Caco-2 (cell line): ENCODE data around the gene KCNJ12. TPM values are rescaled to one million over a fixed set of nuclear protein-coding genes. Genes with fewer than 3 reads are reported as not detected.
"Not testable (repeated sequence)": the region's sequence is repeated elsewhere in the genome, so short reads cannot be mapped to it uniquely, and the experiment has no call there.

Experiments
- BruUV-seq: library from RNA; stranded (reverse); fragments of 400-500 nt; replicated peaks from 2 replicates; lab custom pipeline; 2021; lab: Mats Ljungman, UMichigan
- CTCF ChIA-PET: fragments of 300-600 bp; sonication (Branson Sonifier 250); formaldehyde crosslinking; loops from one replicate; lab custom pipeline; 2022; ENCODE audit warnings: antibody characterized with exemption; lab: Charles Lee
- POLR2A ChIA-PET: fragments of 300-600 bp; sonication (Branson Sonifier 250); formaldehyde crosslinking; loops from one replicate; lab custom pipeline; 2022; ENCODE audit warnings: antibody characterized with exemption; lab: Charles Lee
- DNase-seq, 2 experiments: peaks; one replicate each; pipeline versions ENCODE4 v3.0.0 to v3.0.0-alpha.2; 2020 to 2022
- H3K27me3 ChIP-seq: replicated peaks from 2 replicates; pipeline ENCODE4 v1.6.0; 2011; ENCODE audit warnings: low read length; ENCODE audit not compliant: control insufficient read depth, insufficient read depth
- H3K36me3 ChIP-seq: 2 replicates; pipeline ENCODE4 v1.5.1; 2011; ENCODE audit warnings: low read length; ENCODE audit not compliant: control insufficient read depth, insufficient read depth
- H3K4me1 ChIP-seq: fragments of 250-450 bp; sonication (Bioruptor Pico); 2 replicates; pipeline ENCODE4 v1.5.1; 2020; ENCODE audit warnings: mild to moderate bottlenecking
- H3K4me3 ChIP-seq: 2 replicates; pipeline ENCODE4 v1.5.1; 2011; ENCODE audit warnings: low read depth, mild to moderate bottlenecking, control low read depth, low read length
- H3K9me3 ChIP-seq: fragments of 250-450 bp; sonication (Bioruptor Pico); 2 replicates; pipeline ENCODE4 v1.5.1; 2020; ENCODE audit warnings: mild to moderate bottlenecking, moderate library complexity
- H3K27ac Mint-ChIP-seq: one replicate; pipeline ENCODE4 v1.8.0; 2022; ENCODE audit warnings: mixed read lengths; ENCODE audit not compliant: unreplicated experiment
- H3K27me3 Mint-ChIP-seq: one replicate; pipeline ENCODE4 v1.8.0; 2022; ENCODE audit warnings: mixed read lengths; ENCODE audit not compliant: insufficient read depth, unreplicated experiment
- H3K36me3 Mint-ChIP-seq: one replicate; pipeline ENCODE4 v1.8.0; 2022; ENCODE audit warnings: mild to moderate bottlenecking, mixed read lengths; ENCODE audit not compliant: insufficient read depth, unreplicated experiment
- H3K4me1 Mint-ChIP-seq: one replicate; pipeline ENCODE4 v1.8.0; 2022; ENCODE audit warnings: low read depth, mixed read lengths; ENCODE audit not compliant: unreplicated experiment
- H3K4me3 Mint-ChIP-seq: one replicate; pipeline ENCODE4 v1.8.0; 2022; ENCODE audit warnings: mild to moderate bottlenecking, moderate library complexity, mixed read lengths; ENCODE audit not compliant: unreplicated experiment
- H3K9me3 Mint-ChIP-seq: one replicate; pipeline ENCODE4 v1.8.0; 2022; ENCODE audit warnings: mixed read lengths; ENCODE audit not compliant: unreplicated experiment
- CTCF ChIP-seq, 2 experiments: fragments of 200-600 bp in 1 of 2; IDR thresholded peaks; 1 replicate in 1 of 2; 2 replicates in 1 of 2; pipeline versions ENCODE4 v1.5.1 to v1.8.0; 2011 to 2022; ENCODE audit warnings: antibody characterized with exemption in 1 of 2, control low read depth in 1 of 2, inconsistent platforms in 1 of 2, low read depth in 1 of 2, low read length in 1 of 2, mild to moderate bottlenecking in 1 of 2, moderate library complexity in 1 of 2; ENCODE audit not compliant: insufficient read depth in 1 of 2, severe bottlenecking in 1 of 2, unreplicated experiment in 1 of 2
- intact Hi-C: fragments of 100-400 bp; cut with micrococcal nuclease; formaldehyde crosslinking; loops from one replicate; pipeline ENCODE4 v1.10.0; 2022; ENCODE audit not compliant: unreplicated experiment
- total RNA-seq: library from RNA; stranded (reverse); gene quantifications from 2 replicates; pipeline ENCODE4 v1.2.3, GENCODE V29; 2022

Gene KCNJ12
- total RNA-seq, 1 experiment from 2014 or later: 0.07 TPM

DNA sequence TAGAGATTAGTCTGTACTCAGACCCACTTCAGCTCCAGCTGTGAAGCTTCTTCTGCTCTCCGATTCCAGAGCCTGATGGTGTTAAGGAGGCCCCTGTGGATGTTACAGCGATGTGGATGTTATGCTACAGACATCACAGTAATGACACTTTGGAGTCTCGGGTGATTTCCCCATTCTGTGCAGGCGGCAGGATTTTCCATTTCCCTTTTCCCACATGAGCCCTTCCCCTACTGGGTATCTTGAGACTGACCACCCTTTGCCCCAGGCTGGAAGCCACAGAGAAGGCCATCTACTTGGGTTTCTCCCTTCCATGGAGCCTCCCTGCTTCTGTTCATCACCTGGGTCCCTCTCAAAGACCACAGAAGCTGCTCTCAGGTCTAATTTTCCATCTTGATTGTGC lies 78.3 kb downstream of the KCNJ12 start:
- Histone ChIP-seq H3K4me3 (no peak overlapping the region), H3K36me3 (no peaks in the 10 kb centered on the region), H3K4me1 (no peaks in the 10 kb centered on the region), H3K27me3 (no peaks in the 10 kb centered on the region), H3K9me3 (no peaks in the 10 kb centered on the region)
- Mint-ChIP-seq H3K4me1 (peaks cover 7% of the 10 kb centered on the region), H3K9me3 (no peaks in the 10 kb centered on the region), H3K36me3 (no peaks in the 10 kb centered on the region), H3K4me3 (no peak overlapping the region), H3K27ac (no peak overlapping the region), H3K27me3 (peaks cover 12% of the 10 kb centered on the region)
- intact Hi-C loops: loop anchor here (5.0 kb wide), 1 partner anchor 337 kb away; no protein-coding TSS in a partner anchor
- CTCF ChIA-PET: no interaction called here
- no TSS peak for BruUV-seq
- POLR2A ChIA-PET: no interaction called here
- no peak for TF ChIP-seq CTCF (IDR thresholded peaks at IDR 0.05; ENCODE audit: insufficient read depth in 1 of 2, low read depth in 1 of 2, low read length in 1 of 2, severe bottlenecking in 1 of 2, unreplicated experiment in 1 of 2)
- DNase-seq: no peak

GRCh38 chr17:21455761-21456160 lies 79.6 kb downstream of the KCNJ12 start:
- Mint-ChIP-seq H3K9me3 (no peaks in the 10 kb centered on the region), H3K4me1 (peaks cover 7% of the 10 kb centered on the region), H3K27me3 (peaks cover 18% of the 10 kb centered on the region), H3K36me3 (no peaks in the 10 kb centered on the region), H3K27ac (no peak overlapping the region), H3K4me3 (no peak overlapping the region)
- no peak overlapping the region for H3K4me3 ChIP-seq
- no peak for TF ChIP-seq CTCF (IDR thresholded peaks at IDR 0.05; ENCODE audit: insufficient read depth in 1 of 2, low read depth in 1 of 2, low read length in 1 of 2, severe bottlenecking in 1 of 2, unreplicated experiment in 1 of 2)
- no peaks in the 10 kb centered on the region for H3K27me3 ChIP-seq
- H3K9me3 ChIP-seq: no peaks in the 10 kb centered on the region
- H3K36me3 ChIP-seq: no peaks in the 10 kb centered on the region
- POLR2A ChIA-PET: no interaction called here
- CTCF ChIA-PET: no interaction called here
- no peak for DNase-seq
- intact Hi-C loops: no loop called here
- BruUV-seq: no TSS peak
- H3K4me1 ChIP-seq: no peaks in the 10 kb centered on the region

- BruUV-seq, H3K36me3 ChIP-seq, H3K27me3 ChIP-seq, H3K9me3 ChIP-seq, H3K9me3 Mint-ChIP-seq, DNase-seq, H3K4me1 Mint-ChIP-seq, H3K36me3 Mint-ChIP-seq, H3K27ac Mint-ChIP-seq, intact Hi-C loops, H3K4me3 Mint-ChIP-seq, H3K4me1 ChIP-seq, H3K4me3 ChIP-seq: not testable (repeated sequence)
- CTCF ChIA-PET: interaction anchor here (0.6 to 2.0 kb wide), 7 partner anchors 10 to 181 kb away, joined by 3 to 51 read pairs (median 4); no protein-coding TSS in a partner anchor
- peaks cover 18% of the 10 kb centered on the region for H3K27me3 Mint-ChIP-seq
- POLR2A ChIA-PET: interaction anchor here (1.1 kb wide), 1 partner anchor 170 kb away, joined by 7 read pairs; no protein-coding TSS in a partner anchor
These were observed 80.3 kb downstream of the KCNJ12 start for GRCh38 chr17:21456449-21456848.
